HL-60 (cell line): ENCODE results near the gene HCK.
"Not testable (repeated sequence)": the region's sequence is repeated elsewhere in the genome, so short reads cannot be mapped to it uniquely, and the experiment has no call there.

Source experiments
- DNase-seq, 2 experiments: peaks; one replicate each; pipeline ENCODE4 v3.0.0-alpha.2; 2010 to 2020; ENCODE audit warnings: low read depth in 1 of 2, low spot score in 1 of 2
- H3K27ac ChIP-seq: fragments of 250-450 bp; sonication (Bioruptor Pico); replicated peaks from 2 replicates; pipeline ENCODE4 v1.5.1; 2020; ENCODE audit warnings: mild to moderate bottlenecking, moderate library complexity
- H3K27me3 ChIP-seq: fragments of 250-450 bp; sonication (Bioruptor Pico); 2 replicates; pipeline ENCODE4 v1.5.1; 2021; ENCODE audit warnings: mild to moderate bottlenecking, moderate library complexity; ENCODE audit not compliant: insufficient read depth, poor library complexity, severe bottlenecking
- H3K4me3 ChIP-seq: replicated peaks from 2 replicates; pipeline ENCODE4 v1.5.1; 2011; ENCODE audit warnings: mild to moderate bottlenecking, control low read depth, low read length; ENCODE audit not compliant: insufficient read depth
- GABPA ChIP-seq: IDR thresholded peaks from 2 replicates; pipeline ENCODE4 v1.6.1; 2012; ENCODE audit warnings: low read depth
- POLR2AphosphoS5 ChIP-seq: IDR thresholded peaks from 2 replicates; pipeline ENCODE4 v1.6.1; 2012; ENCODE audit warnings: low read depth
- SPI1 ChIP-seq: IDR thresholded peaks from 2 replicates; pipeline ENCODE4 v1.6.1; 2012; ENCODE audit warnings: low read depth, mild to moderate bottlenecking, borderline replicate concordance
- TF ChIP-seq, protein P1 (sequence below): IDR thresholded peaks from 2 replicates; pipeline ENCODE4 v1.6.1; 2012; ENCODE audit warnings: low read depth; ENCODE audit not compliant: insufficient replicate concordance
- TF ChIP-seq, protein P2 (sequence below): IDR thresholded peaks from one replicate; pipeline ENCODE4 v1.5.1; 2011; ENCODE audit warnings: low read length, control low read depth, inconsistent platforms; ENCODE audit not compliant: insufficient read depth

Gene HCK

DNA sequence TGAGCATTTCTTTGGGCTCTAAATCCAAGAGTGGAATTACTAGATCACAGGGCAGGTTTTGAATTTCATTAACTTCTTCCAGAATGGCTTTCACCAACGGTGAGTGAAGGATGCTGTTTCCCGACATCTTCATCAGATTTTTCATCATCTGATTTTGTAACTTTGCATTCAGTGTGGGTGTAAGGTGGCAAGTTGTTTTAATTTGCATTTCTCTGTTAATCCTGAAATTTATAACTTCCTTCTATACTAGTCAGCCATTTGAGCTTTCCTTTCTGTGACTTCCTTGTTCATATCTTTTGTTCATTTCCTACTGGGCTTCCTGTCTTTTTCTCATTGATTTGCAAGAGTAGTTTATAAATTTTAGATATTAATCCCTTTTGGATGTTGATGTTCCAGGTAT lies 18.7 kb upstream of the HCK start:
- Histone ChIP-seq H3K27me3 (no peaks in the 10 kb centered on the region), H3K4me3 (no peak overlapping the region), H3K27ac (peak overlapping the region; percentile 83)
- TF ChIP-seq, protein P1, sequence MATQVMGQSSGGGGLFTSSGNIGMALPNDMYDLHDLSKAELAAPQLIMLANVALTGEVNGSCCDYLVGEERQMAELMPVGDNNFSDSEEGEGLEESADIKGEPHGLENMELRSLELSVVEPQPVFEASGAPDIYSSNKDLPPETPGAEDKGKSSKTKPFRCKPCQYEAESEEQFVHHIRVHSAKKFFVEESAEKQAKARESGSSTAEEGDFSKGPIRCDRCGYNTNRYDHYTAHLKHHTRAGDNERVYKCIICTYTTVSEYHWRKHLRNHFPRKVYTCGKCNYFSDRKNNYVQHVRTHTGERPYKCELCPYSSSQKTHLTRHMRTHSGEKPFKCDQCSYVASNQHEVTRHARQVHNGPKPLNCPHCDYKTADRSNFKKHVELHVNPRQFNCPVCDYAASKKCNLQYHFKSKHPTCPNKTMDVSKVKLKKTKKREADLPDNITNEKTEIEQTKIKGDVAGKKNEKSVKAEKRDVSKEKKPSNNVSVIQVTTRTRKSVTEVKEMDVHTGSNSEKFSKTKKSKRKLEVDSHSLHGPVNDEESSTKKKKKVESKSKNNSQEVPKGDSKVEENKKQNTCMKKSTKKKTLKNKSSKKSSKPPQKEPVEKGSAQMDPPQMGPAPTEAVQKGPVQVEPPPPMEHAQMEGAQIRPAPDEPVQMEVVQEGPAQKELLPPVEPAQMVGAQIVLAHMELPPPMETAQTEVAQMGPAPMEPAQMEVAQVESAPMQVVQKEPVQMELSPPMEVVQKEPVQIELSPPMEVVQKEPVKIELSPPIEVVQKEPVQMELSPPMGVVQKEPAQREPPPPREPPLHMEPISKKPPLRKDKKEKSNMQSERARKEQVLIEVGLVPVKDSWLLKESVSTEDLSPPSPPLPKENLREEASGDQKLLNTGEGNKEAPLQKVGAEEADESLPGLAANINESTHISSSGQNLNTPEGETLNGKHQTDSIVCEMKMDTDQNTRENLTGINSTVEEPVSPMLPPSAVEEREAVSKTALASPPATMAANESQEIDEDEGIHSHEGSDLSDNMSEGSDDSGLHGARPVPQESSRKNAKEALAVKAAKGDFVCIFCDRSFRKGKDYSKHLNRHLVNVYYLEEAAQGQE: no peak
- no peak for TF ChIP-seq POLR2AphosphoS5
- no peak for TF ChIP-seq GABPA
- no peak for TF ChIP-seq SPI1
- TF ChIP-seq, protein P2, sequence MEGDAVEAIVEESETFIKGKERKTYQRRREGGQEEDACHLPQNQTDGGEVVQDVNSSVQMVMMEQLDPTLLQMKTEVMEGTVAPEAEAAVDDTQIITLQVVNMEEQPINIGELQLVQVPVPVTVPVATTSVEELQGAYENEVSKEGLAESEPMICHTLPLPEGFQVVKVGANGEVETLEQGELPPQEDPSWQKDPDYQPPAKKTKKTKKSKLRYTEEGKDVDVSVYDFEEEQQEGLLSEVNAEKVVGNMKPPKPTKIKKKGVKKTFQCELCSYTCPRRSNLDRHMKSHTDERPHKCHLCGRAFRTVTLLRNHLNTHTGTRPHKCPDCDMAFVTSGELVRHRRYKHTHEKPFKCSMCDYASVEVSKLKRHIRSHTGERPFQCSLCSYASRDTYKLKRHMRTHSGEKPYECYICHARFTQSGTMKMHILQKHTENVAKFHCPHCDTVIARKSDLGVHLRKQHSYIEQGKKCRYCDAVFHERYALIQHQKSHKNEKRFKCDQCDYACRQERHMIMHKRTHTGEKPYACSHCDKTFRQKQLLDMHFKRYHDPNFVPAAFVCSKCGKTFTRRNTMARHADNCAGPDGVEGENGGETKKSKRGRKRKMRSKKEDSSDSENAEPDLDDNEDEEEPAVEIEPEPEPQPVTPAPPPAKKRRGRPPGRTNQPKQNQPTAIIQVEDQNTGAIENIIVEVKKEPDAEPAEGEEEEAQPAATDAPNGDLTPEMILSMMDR: no peak
- DNase-seq: no peak

DNA sequence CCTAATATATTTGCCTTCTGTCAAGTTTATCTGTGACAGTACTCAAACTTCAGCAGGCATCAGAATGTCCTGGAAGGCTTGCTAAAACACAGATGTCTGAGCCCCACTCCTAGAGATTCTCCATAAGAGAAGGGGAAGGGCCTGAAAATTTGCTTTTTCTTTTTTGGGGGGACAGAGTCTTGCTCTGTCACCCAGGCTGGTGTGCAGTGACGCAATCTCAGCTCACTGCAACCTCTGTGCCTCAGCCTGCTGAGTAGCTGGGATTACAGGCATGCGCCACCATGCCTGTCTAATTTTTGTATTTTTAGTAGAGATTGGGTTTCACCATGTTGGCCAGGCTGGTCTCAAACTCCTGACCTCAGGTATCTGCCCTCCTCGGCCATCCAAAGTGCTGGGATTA lies 18.3 kb upstream of the HCK start:
- not testable (repeated sequence) for H3K4me3 ChIP-seq, H3K27me3 ChIP-seq
- H3K27ac ChIP-seq: peak overlapping the region; percentile 83
- peak in 1 of 2 experiments; percentile 41 for DNase-seq

DNA sequence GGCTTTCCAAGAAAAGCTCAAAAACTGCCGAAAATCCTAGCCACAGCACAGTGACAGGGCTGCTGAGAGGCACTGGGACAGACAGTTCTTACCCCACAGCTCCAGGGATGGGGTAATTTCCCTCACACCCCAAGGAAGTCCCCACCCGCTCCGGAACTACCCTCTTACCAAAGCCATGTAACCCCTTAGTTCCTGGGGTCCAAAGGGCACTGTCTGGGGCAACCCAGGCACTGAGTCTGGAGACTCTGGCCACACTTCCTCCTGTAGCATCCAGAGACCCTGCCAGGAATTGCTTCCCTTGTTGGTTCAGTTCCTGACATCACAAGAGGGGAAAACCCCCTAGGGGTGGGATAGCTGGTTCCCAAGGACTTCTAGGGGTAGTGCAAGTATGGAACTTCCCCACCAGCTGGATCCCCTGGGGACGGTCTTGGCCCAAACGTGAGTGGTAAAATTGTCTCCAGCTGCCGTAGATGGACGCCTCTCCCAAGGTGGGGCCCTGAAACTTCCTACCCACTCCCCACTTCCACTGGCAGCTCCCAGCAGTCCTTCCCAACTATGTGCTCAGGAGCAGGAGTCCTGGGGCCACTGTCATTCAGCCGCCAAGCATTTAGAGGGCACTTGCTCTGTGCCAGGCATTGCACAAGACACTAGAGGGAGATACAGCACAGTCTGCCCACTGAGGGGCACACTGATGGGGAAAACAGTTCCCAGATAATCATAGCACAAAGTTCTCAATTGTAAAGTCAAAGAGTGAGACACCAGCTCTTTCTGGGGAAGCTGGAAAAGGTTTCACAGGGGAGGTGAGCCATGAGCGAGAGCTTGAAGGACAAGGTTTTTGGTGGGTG lies 17.2 kb upstream of the HCK start:
- H3K27ac ChIP-seq: peak overlapping the region; percentile 83
- no peaks in the 10 kb centered on the region for H3K27me3 ChIP-seq
- TF ChIP-seq SPI1: peak; percentile 28; the same call in 1 of the 2 replicates
- TF ChIP-seq GABPA: no peak
- TF ChIP-seq, protein P2: peak; percentile 40
- TF ChIP-seq, protein P1: no peak
- no peak for TF ChIP-seq POLR2AphosphoS5
- no peak overlapping the region for H3K4me3 ChIP-seq
- peak in 1 of 2 experiments; percentile 82 for DNase-seq

DNA sequence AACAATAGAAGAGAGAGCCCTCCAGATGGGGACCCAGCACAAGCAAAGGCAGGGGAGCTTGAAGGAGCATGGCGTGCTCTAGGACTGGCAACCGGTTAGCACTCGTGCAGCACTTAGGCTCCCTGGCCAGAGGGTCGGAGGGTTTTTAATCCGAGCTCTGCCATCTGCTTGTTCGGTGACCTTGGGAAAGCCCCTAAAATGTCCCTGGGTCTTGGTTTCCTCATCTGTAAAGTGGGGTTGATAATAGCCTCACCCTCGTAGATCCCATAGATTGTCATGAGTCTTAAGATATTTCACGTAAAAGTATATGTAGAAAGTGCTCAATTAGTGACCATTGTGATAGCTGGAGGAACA lies 16.6 kb upstream of the HCK start:
- no peak overlapping the region for H3K4me3 ChIP-seq
- peak overlapping the region; percentile 83 for H3K27ac ChIP-seq
- DNase-seq: no peak
- no peaks in the 10 kb centered on the region for H3K27me3 ChIP-seq
- TF ChIP-seq SPI1 (no peak), GABPA (no peak), POLR2AphosphoS5 (no peak)
- TF ChIP-seq, protein P2: no peak
- TF ChIP-seq, protein P1: no peak
